ENCODE results near the gene SHKBP1.

The SHKBP1 gene

DNA sequence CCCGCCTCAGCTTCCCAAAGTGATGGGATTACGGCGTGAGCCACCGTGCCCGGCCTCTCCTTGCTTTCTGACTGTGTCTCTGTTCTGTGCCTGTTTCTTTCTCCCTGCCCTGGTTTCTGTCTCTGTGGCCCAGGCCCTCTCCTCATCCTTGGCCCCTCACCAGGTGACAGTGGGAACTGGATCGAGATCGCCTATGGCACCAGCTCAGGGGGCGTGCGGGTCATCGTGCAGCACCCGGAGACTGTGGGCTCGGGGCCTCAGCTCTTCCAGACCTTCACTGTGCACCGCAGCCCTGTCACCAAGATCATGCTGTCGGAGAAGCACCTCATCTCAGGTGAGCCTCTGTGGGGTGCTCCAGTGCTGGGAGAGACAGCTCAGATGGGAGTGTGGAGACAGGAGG lies 9.9 kb downstream of the SHKBP1 start:
- Histone ChIP-seq H3K27me3 (ENCODE audit: insufficient read depth, low read length, poor library complexity) (no peaks in the 10 kb centered on the region), H3K36me3 (ENCODE audit: insufficient read depth, low read length) (peaks cover 41% of the 10 kb centered on the region), H4K20me1 (ENCODE audit: insufficient read depth, low read length) (no peaks in the 10 kb centered on the region), H3K9ac (ENCODE audit: low read depth, low read length) (no peak overlapping the region), H3K27ac (ENCODE audit: low read length) (no peak overlapping the region), H2AFZ (ENCODE audit: low read depth, low read length) (no peak overlapping the region), H3K79me2 (ENCODE audit: insufficient read depth, low read length) (no peaks in the 10 kb centered on the region), H3K4me1 (ENCODE audit: insufficient read depth, low read length) (no peaks in the 10 kb centered on the region), H3K4me3 (ENCODE audit: low read depth in 1 of 2, low read length in 2 of 2) (no peak overlapping the region), H3K4me2 (ENCODE audit: insufficient read depth, low read length) (no peak overlapping the region), H3K9me3 (ENCODE audit: insufficient read depth, low read length, severe bottlenecking) (no peaks in the 10 kb centered on the region)
- TF ChIP-seq, protein P1, sequence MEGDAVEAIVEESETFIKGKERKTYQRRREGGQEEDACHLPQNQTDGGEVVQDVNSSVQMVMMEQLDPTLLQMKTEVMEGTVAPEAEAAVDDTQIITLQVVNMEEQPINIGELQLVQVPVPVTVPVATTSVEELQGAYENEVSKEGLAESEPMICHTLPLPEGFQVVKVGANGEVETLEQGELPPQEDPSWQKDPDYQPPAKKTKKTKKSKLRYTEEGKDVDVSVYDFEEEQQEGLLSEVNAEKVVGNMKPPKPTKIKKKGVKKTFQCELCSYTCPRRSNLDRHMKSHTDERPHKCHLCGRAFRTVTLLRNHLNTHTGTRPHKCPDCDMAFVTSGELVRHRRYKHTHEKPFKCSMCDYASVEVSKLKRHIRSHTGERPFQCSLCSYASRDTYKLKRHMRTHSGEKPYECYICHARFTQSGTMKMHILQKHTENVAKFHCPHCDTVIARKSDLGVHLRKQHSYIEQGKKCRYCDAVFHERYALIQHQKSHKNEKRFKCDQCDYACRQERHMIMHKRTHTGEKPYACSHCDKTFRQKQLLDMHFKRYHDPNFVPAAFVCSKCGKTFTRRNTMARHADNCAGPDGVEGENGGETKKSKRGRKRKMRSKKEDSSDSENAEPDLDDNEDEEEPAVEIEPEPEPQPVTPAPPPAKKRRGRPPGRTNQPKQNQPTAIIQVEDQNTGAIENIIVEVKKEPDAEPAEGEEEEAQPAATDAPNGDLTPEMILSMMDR (IDR thresholded peaks at IDR 0.05; ENCODE audit: borderline replicate concordance, extremely low read depth, low read length, poor library complexity, severe bottlenecking) = no peak
- no peak for TF ChIP-seq EZH2 (IDR thresholded peaks at IDR 0.05; ENCODE audit: borderline replicate concordance, low read depth, low read length, severe bottlenecking)
- ATAC-seq (ENCODE audit: insufficient read depth, low read depth) = no peak
- no peak for DNase-seq

DNA sequence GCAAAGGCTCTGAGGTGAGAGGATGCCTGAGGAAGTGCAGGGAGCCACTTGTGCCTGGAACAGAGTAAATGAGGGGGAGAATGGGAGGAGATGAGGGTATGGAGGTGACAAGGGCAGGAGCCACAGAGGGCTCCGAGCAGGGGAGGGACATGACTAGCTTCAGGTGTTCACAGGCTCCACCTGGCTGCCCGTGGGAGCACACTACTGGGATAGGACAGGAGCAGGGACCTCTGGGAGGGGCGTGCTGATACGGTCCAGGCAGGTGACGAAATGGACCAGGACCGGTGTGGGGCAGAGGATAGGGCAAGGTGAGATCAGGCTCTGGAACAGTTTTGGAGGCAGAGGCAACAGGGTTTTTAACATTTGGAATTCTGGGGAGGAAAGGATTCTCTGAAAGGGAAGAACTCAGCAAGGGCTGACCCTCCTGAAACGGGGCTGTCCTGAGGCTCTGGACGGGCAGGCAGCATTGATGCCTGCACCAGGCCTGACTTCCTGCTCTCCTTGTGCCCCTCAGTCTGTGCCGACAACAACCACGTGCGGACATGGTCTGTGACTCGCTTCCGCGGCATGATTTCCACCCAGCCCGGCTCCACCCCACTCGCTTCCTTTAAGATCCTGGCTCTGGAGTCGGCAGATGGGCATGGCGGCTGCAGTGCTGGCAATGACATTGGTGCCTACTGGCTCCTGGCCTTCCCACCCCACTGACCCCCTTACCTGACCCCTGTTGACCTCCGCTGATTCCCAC lies 11.6 kb downstream of the SHKBP1 start:
- Histone ChIP-seq H3K9ac (ENCODE audit: low read depth, low read length) (no peak overlapping the region), H3K4me1 (ENCODE audit: insufficient read depth, low read length) (no peaks in the 10 kb centered on the region), H3K27me3 (ENCODE audit: insufficient read depth, low read length, poor library complexity) (no peaks in the 10 kb centered on the region), H3K9me3 (ENCODE audit: insufficient read depth, low read length, severe bottlenecking) (no peaks in the 10 kb centered on the region), H2AFZ (ENCODE audit: low read depth, low read length) (no peak overlapping the region), H3K4me3 (ENCODE audit: low read depth in 1 of 2, low read length in 2 of 2) (no peak overlapping the region), H4K20me1 (ENCODE audit: insufficient read depth, low read length) (no peaks in the 10 kb centered on the region), H3K79me2 (ENCODE audit: insufficient read depth, low read length) (no peaks in the 10 kb centered on the region), H3K4me2 (ENCODE audit: insufficient read depth, low read length) (no peak overlapping the region), H3K27ac (ENCODE audit: low read length) (no peak overlapping the region), H3K36me3 (ENCODE audit: insufficient read depth, low read length) (peaks cover 30% of the 10 kb centered on the region)
- DNase-seq = no peak
- TF ChIP-seq, protein P1 (IDR thresholded peaks at IDR 0.05; ENCODE audit: borderline replicate concordance, extremely low read depth, low read length, poor library complexity, severe bottlenecking) = no peak
- no peak for TF ChIP-seq EZH2 (IDR thresholded peaks at IDR 0.05; ENCODE audit: borderline replicate concordance, low read depth, low read length, severe bottlenecking)
- ATAC-seq (ENCODE audit: insufficient read depth, low read depth) = no peak

DNA sequence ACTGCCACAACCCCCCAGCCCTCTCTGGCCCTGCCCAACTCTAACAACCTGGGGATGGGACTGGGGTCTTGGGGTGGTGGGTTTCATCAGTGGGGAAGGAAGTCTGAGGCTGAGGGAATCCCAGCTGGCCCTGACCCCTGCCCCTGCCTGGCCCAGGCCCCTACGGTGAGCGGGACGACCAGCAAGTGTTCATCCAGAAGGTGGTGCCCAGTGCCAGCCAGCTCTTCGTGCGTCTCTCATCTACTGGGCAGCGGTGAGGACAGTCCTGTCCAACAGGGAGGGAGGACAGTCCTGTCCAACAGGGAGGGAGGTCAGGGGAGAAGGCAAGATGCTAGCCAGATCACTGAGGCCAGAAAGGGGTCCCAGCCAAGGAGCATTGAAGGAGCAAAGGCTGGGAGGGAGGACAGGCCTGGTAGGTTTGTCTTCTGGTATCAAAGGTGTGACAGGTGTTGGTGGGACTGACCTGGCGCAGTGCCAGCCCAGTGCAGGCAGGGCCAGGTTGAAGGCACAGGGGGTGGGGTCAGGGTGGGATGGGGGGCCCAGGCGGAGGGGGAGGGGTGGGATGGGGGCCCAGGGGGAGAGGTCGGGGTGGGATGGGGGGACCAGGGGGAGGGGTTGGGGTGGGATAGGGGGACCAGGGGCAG lies 12.4 kb downstream of the SHKBP1 start:
- DNase-seq = no peak

More for the DNA sequence above, 12.4 kb downstream of the SHKBP1 start:
- ATAC-seq (ENCODE audit: insufficient read depth, low read depth) = no peak
- Histone ChIP-seq H3K4me2 (ENCODE audit: insufficient read depth, low read length) (no peak overlapping the region), H4K20me1 (ENCODE audit: insufficient read depth, low read length) (no peaks in the 10 kb centered on the region), H3K79me2 (ENCODE audit: insufficient read depth, low read length) (no peaks in the 10 kb centered on the region), H2AFZ (ENCODE audit: low read depth, low read length) (no peak overlapping the region), H3K4me3 (ENCODE audit: low read depth in 1 of 2, low read length in 2 of 2) (no peak overlapping the region), H3K4me1 (ENCODE audit: insufficient read depth, low read length) (no peaks in the 10 kb centered on the region), H3K27me3 (ENCODE audit: insufficient read depth, low read length, poor library complexity) (no peaks in the 10 kb centered on the region), H3K9ac (ENCODE audit: low read depth, low read length) (no peak overlapping the region), H3K9me3 (ENCODE audit: insufficient read depth, low read length, severe bottlenecking) (no peaks in the 10 kb centered on the region), H3K27ac (ENCODE audit: low read length) (no peak overlapping the region), H3K36me3 (ENCODE audit: insufficient read depth, low read length) (peaks cover 26% of the 10 kb centered on the region)
- TF ChIP-seq, protein P1 (IDR thresholded peaks at IDR 0.05; ENCODE audit: borderline replicate concordance, extremely low read depth, low read length, poor library complexity, severe bottlenecking) = no peak
- TF ChIP-seq EZH2 (IDR thresholded peaks at IDR 0.05; ENCODE audit: borderline replicate concordance, low read depth, low read length, severe bottlenecking) = no peak

Measured in DND-41 (cell line).